22Rv1 (cell line): ENCODE measurements around the gene POLN.

Experiments
- ZFX ChIP-seq: fragments of 450-650 bp; IDR thresholded peaks from 2 replicates; pipeline ENCODE4 v1.6.1; 2017; ENCODE audit warnings: antibody characterized with exemption, borderline replicate concordance
- TF ChIP-seq, protein P1 (sequence below): fragments of 450-650 bp; IDR thresholded peaks from 2 replicates; pipeline ENCODE4 v1.5.1; 2017; ENCODE audit warnings: mild to moderate bottlenecking

DNA sequence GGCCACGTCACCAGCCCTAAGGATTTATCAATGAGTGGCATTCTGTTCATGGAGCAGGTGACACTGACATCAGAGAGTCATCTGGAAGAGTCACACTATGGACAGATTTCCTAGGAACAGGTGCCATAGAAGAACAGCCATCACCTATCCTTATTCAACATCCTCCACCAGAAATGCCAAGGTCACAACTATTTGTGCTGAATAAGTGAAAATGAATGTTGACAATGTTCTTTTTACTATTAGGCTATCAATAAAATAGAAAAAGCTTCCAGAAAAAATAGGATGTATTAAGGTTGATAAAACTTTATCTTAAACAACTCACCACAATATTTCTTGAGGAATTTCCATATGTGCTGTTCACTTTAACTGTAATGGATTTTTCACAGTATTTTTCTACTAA is 62.9 kb downstream of the POLN start:
- TF ChIP-seq, protein P1, sequence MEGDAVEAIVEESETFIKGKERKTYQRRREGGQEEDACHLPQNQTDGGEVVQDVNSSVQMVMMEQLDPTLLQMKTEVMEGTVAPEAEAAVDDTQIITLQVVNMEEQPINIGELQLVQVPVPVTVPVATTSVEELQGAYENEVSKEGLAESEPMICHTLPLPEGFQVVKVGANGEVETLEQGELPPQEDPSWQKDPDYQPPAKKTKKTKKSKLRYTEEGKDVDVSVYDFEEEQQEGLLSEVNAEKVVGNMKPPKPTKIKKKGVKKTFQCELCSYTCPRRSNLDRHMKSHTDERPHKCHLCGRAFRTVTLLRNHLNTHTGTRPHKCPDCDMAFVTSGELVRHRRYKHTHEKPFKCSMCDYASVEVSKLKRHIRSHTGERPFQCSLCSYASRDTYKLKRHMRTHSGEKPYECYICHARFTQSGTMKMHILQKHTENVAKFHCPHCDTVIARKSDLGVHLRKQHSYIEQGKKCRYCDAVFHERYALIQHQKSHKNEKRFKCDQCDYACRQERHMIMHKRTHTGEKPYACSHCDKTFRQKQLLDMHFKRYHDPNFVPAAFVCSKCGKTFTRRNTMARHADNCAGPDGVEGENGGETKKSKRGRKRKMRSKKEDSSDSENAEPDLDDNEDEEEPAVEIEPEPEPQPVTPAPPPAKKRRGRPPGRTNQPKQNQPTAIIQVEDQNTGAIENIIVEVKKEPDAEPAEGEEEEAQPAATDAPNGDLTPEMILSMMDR, result no peak
- no peak for TF ChIP-seq ZFX
